ENCODE results near the gene WNK2.

DNA sequence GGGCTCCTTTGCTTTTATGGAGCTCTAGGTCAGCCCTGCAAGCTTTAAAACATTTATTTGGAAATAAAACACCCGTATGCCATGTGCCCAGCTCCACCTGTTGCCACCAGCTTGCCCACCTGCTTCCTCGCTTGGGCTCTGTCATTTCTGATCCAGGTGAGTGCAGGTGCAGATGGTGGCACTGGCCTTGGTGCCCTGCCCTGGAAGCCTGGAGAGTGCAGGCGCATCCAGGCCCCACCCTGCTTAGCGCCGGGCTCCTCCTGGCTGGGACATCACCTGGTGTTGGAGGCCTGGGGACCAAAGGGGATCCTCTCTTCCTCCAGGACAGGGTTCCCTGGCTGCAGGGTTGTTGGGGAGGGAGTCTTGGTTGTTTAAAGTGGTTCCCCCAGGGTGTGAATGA lies 35.8 kb downstream of the WNK2 start:
- TF ChIP-seq, protein P1, sequence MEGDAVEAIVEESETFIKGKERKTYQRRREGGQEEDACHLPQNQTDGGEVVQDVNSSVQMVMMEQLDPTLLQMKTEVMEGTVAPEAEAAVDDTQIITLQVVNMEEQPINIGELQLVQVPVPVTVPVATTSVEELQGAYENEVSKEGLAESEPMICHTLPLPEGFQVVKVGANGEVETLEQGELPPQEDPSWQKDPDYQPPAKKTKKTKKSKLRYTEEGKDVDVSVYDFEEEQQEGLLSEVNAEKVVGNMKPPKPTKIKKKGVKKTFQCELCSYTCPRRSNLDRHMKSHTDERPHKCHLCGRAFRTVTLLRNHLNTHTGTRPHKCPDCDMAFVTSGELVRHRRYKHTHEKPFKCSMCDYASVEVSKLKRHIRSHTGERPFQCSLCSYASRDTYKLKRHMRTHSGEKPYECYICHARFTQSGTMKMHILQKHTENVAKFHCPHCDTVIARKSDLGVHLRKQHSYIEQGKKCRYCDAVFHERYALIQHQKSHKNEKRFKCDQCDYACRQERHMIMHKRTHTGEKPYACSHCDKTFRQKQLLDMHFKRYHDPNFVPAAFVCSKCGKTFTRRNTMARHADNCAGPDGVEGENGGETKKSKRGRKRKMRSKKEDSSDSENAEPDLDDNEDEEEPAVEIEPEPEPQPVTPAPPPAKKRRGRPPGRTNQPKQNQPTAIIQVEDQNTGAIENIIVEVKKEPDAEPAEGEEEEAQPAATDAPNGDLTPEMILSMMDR (conservative IDR thresholded peaks at IDR 0.05 in 1 of 2, IDR thresholded peaks at IDR 0.05 in 1 of 2; ENCODE audit: extremely low read depth in 1 of 2, insufficient read depth in 1 of 2, low read depth in 1 of 2, low read length in 2 of 2) = no peak
- no peak for TF ChIP-seq EZH2 (IDR thresholded peaks at IDR 0.05; ENCODE audit: borderline replicate concordance, low read length)

All from mammary epithelial cell (primary cell).